Erythroblast (primary cell): ENCODE results near the gene PRPF31.

ENCODE experiments used
- GATA1 ChIP-seq: IDR thresholded peaks from 2 replicates; pipeline ENCODE4 v1.6.1; 2011; ENCODE audit warnings: low read depth, mild to moderate bottlenecking, control low read depth, low read length, moderate library complexity
- POLR2A ChIP-seq: IDR thresholded peaks from 2 replicates; pipeline ENCODE4 v1.6.1; 2011; ENCODE audit warnings: mild to moderate bottlenecking, low read length

DNA sequence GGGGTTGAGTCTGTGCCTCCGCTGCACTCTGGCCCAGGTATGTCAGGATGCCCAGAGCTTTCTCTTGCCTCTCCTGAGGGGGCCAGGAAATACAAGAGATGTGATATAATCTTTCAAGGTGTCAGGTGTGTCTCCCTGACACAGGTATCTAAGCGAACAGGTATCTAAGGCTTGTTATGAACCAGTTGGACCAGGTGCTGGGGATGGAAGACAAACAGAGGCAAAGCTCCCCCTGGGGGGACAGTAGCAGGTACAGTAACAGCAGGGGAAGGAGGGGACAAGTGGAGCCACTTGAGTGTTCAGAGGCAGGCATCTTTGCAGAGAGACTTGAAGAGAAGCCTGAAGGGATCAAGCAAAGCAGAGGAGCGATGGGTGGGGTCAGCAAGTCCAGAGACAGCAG lies 41.4 kb downstream of the PRPF31 start:
- no peak for TF ChIP-seq POLR2A
- no peak for TF ChIP-seq GATA1
